ENCODE measurements around the gene JADE3.
A peak's percentile ranks its signal among the peaks of the same experiment; 100 is the strongest.

The JADE3 gene

DNA sequence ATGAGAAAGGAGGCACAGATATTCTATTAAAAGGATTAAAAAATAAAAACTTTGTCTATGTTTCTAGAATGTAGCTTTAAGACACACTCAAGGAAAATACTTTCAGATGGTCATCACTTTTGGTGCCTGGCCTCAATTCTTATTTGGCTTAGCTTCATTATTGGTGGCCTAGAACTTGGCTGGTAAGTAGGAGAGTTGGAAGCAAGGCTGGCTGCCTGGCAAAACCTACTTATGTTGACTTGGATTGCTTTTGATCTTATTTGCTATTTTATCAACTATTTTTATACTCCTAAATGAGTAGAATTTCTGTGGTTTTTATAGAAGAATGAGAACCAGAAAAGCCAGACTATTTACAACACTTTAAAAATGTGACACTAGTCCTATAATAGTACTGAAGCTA is 35.3 kb upstream of the JADE3 start:
- DNase-seq (ENCODE audit: extremely low read depth, insufficient read length) = no peak
- TF ChIP-seq, protein P1, sequence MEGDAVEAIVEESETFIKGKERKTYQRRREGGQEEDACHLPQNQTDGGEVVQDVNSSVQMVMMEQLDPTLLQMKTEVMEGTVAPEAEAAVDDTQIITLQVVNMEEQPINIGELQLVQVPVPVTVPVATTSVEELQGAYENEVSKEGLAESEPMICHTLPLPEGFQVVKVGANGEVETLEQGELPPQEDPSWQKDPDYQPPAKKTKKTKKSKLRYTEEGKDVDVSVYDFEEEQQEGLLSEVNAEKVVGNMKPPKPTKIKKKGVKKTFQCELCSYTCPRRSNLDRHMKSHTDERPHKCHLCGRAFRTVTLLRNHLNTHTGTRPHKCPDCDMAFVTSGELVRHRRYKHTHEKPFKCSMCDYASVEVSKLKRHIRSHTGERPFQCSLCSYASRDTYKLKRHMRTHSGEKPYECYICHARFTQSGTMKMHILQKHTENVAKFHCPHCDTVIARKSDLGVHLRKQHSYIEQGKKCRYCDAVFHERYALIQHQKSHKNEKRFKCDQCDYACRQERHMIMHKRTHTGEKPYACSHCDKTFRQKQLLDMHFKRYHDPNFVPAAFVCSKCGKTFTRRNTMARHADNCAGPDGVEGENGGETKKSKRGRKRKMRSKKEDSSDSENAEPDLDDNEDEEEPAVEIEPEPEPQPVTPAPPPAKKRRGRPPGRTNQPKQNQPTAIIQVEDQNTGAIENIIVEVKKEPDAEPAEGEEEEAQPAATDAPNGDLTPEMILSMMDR (IDR thresholded peaks at IDR 0.05; ENCODE audit: insufficient read depth, low read length, poor library complexity, severe bottlenecking) = no peak

DNA sequence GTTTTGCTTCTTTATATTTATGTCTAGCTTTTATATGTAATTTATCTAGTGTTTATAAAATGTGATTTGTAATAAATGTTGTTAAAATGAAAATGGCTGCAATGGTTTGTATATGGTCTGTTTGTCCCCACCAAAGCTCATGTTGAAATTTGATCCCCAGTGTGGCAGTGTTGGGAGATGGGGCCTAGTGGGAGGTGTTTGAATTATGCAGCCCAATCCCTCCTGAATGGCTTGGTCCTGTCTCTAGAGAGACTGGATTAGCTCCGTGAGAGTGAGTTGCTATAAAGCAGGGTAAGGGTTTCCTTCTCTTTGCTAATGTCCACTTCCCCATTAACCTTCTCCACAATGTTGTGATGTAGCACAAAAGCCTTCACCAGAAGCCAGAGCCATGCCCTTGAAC is 30.0 kb upstream of the JADE3 start:
- TF ChIP-seq, protein P1 (IDR thresholded peaks at IDR 0.05; ENCODE audit: insufficient read depth, low read length, poor library complexity, severe bottlenecking) = no peak
- no peaks in the 10 kb centered on the region for H3K36me3 ChIP-seq (ENCODE audit: control insufficient read depth, insufficient read depth, low read length)

More for the DNA sequence above, 35.3 kb upstream of the JADE3 start:
- no peaks in the 10 kb centered on the region for H3K27me3 ChIP-seq (replicated peaks; ENCODE audit: control insufficient read depth, insufficient read depth, low read length)
- no peaks in the 10 kb centered on the region for H3K36me3 ChIP-seq (ENCODE audit: control insufficient read depth, insufficient read depth, low read length)
- no peak overlapping the region for H3K4me3 ChIP-seq (replicated peaks; ENCODE audit: low read depth, low read length)

DNA sequence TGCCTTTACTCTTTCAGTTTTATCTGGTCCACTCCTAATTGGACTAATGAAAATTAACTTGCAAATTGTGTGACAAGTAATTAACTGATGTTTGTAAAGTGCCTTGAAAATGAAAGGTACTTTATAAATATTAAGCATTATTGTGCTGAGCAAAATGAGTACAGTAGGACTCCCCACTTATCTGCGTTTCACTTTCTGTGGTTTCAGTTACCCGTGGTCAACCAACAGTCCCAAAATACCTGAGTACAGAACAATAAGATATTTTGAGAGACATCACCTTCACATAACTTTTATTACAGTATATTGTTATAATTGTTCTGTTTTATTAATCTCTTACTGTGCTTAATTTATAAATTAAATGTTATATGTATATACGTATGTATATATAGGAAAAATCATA is 27.4 kb upstream of the JADE3 start:
- DNase-seq (ENCODE audit: extremely low read depth, insufficient read length) = no peak
- H3K36me3 ChIP-seq (ENCODE audit: control insufficient read depth, insufficient read depth, low read length) = no peaks in the 10 kb centered on the region
- no peaks in the 10 kb centered on the region for H3K27me3 ChIP-seq (replicated peaks; ENCODE audit: control insufficient read depth, insufficient read depth, low read length)
- H3K4me3 ChIP-seq (replicated peaks; ENCODE audit: low read depth, low read length) = no peak overlapping the region
- TF ChIP-seq, protein P1 (IDR thresholded peaks at IDR 0.05; ENCODE audit: insufficient read depth, low read length, poor library complexity, severe bottlenecking) = no peak

More for the DNA sequence above, 30.0 kb upstream of the JADE3 start:
- DNase-seq (ENCODE audit: extremely low read depth, insufficient read length) = no peak
- H3K27me3 ChIP-seq (replicated peaks; ENCODE audit: control insufficient read depth, insufficient read depth, low read length) = no peaks in the 10 kb centered on the region
- no peak overlapping the region for H3K4me3 ChIP-seq (replicated peaks; ENCODE audit: low read depth, low read length)

DNA sequence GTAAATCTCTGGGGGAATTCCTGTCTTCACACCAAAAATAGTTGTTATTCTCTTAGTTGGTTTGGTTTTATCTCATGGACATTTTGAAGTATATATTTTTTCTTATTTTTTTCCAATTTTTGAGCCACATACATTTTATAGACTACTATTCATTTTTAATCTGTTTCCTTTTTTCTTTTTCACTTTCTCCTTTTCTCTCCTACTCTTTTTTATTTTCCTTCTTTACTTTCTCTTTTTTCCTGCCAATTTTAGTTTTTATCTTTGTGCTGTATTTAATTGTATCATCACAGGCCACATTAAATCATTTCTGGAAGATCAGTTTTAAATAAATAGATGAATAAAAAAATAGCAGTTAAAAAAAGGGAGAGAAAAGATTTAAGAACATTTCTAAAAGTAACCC is 14.0 kb upstream of the JADE3 start:
- TF ChIP-seq, protein P1 (IDR thresholded peaks at IDR 0.05; ENCODE audit: insufficient read depth, low read length, poor library complexity, severe bottlenecking) = no peak
- H3K36me3 ChIP-seq (ENCODE audit: control insufficient read depth, insufficient read depth, low read length) = no peaks in the 10 kb centered on the region
- no peak for DNase-seq (ENCODE audit: extremely low read depth, insufficient read length)
- no peaks in the 10 kb centered on the region; the same call in 1 of the 2 replicates for H3K27me3 ChIP-seq (replicated peaks; ENCODE audit: control insufficient read depth, insufficient read depth, low read length)
- H3K4me3 ChIP-seq (replicated peaks; ENCODE audit: low read depth, low read length) = no peak overlapping the region

DNA sequence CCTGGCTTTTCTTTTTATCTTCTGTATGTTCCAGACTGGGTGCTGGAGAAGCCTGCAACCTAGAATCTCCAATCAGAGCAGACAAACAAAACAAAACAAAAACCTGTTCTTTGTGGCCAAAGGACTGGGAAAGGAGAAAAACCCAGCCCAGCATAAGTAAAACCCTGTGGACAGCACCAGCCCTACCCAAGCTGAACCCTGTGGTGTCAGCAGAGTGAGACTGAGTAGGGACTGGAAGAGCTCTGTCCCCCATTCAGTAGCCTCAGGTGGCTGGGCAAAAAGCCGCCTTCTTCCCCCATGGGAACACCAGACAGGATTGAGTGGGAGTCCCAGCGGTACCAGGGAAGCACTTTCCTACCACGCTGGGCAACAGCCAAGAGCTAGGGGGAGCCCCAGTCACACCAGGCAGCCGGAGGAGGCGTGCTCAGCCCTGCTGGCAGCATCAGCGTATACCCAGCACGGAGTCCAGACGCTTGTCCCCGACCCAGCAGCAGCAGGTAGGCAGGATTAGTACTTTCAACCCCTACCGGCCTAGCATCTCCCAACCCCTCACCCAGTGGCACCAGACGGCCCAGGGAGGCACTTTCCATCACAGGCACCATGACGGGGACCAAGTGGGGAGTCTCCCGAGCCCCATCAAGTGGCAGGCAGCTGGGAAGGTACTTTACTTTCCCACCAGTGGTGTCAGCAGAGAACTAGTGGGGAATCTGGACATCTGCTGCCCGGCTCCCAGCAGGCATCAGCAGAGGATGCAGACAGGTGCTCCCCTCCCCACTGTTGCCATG is 8.6 kb upstream of the JADE3 start:
- Histone ChIP-seq H3K4me3 (replicated peaks; ENCODE audit: low read depth, low read length) (peak overlapping the region; percentile 44), H3K27me3 (replicated peaks; ENCODE audit: control insufficient read depth, insufficient read depth, low read length) (no peaks in the 10 kb centered on the region), H3K36me3 (ENCODE audit: control insufficient read depth, insufficient read depth, low read length) (no peaks in the 10 kb centered on the region)
- peak; percentile 63 for DNase-seq (ENCODE audit: extremely low read depth, insufficient read length)
- TF ChIP-seq, protein P1 (IDR thresholded peaks at IDR 0.05; ENCODE audit: insufficient read depth, low read length, poor library complexity, severe bottlenecking) = peak; percentile 80

Data from GM06990 (cell line).